ENCODE results near the gene AADAT.
"Not testable (repeated sequence)": the region's sequence is repeated elsewhere in the genome, so short reads cannot be mapped to it uniquely, and the experiment has no call there.

The AADAT gene

GRCh38 chr4:170089668-170090351 lies at the start of gene AADAT:
Gene AADAT (minus strand): TSS chr4:170089956. CDS start chr4:170089690, 266 bp downstream.
- DNase-seq, result no peak

DNA sequence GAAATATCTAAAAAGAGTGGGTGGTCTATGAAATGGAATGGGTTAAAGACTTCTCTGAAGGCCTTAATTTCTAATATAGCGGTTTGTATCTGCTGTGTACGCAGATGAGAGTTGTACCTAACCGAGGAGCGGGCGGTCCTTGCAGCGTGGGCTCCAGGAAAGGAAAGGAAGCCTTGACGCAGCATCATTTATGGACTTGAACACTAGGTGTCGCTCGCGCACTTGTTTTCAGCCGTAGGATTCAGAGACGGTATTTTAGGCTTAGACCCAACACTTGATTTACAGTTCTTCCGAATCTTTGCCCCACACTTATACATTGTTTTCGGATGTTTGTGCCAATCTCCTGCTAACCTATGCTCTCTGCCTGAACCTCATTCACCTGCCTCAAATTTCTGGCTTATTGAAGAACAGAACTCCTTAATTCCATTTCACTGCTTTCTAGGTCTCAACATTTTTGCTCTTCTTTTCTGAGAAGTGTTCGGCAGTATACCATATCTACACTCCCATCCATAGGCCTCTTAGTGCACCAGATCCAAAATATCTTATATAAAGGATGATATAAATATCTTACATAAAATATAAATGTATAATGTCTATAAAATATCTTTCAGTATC lies 48.9 kb upstream of the AADAT start:
- DNase-seq, result peak; percentile 68

GRCh38 chr4:170137927-170138326 lies 48.2 kb upstream of the AADAT start:
- no peak for DNase-seq

DNA sequence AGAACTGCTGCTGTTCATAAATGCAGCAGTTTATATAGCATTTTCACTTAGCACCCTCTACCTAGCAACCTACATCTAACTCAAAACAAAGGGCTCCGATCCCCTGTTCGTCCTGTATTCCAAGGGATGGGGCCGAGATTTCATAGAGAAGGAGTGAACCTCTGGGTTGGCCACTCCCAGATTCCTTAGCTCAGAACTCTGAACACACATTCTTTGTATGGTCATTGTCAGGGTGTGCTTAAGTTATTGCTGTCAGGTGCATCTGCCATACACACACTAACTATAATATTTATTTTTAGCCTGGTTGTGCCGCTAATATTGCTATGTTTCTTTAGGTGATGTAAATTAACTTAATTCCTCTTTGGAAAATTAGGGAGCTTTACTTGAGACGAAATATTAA lies 47.7 kb upstream of the AADAT start:
- DNase-seq, result no peak

DNA sequence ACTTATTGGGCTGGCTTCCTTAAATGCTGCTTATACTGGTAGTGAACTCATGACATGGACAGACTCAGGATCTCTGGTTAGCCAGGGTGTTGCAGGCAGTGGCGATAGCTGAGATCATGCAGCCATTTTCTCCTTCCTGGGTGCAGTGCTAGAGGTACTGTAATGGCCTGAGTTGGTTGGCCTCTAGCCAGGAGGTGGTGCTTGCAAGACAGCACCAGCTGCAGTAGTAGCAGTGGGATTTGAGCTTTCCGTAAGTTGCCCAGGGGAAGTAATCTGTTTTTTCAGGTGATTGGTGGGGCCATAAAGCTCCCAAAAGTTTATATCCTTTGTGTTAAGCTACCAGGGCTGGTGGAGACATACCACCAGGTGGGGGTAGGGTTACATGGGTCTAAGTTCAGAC lies 45.1 kb upstream of the AADAT start:
- DNase-seq, result no peak

GRCh38 chr4:170128219-170128804 lies 38.6 kb upstream of the AADAT start:
- DNase-seq, result no peak

GRCh38 chr4:170127758-170128157 lies 38.0 kb upstream of the AADAT start:
- no peak for DNase-seq

DNA sequence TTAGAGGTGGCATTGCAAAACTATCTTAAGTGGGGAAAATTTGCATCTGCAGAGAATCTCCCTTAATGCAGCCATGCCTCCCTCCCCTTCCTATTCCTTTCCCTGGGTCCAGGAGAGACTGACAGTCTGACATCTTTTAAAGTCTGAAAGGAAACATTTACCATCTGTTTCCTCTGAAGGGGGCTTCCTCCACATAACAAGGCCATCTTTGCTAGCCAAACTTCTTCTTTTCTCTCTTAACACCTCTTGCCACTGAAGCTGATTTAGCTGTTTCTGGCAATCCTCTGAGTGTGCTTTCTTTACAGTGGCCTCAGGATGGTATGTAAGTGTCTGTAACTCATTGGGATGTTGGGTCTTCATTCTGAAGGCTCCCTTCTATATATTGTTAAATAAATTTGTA lies 34.6 kb upstream of the AADAT start:
- DNase-seq, result no peak

- DNase-seq, result no peak
These were observed 32.5 kb upstream of the AADAT start for GRCh38 chr4:170122252-170122651.

GRCh38 chr4:170114636-170115035 lies 24.9 kb upstream of the AADAT start:
- no peak for DNase-seq

DNA sequence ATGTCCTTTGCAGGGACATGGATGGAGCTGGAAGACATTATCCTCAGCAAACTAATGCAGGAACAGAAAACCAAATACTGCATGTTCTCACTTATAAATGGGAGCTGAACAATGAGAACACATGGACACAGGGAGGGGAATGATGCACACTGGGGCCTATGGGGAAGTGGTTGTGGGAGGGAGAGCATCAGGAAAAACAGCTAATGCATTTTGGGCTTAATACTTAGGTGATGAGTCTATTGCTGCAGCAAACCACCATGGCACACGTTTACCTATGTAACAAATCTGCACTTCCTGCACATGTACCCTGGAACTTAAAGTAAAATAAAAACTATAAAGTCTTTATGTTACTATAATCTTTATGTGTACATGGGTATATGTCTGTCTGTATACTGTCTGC lies 24.4 kb upstream of the AADAT start:
- not testable (repeated sequence) for DNase-seq

- DNase-seq, result no peak
These were observed 21.8 kb upstream of the AADAT start for GRCh38 chr4:170111546-170111945.

- DNase-seq, result no peak
These were observed 21.3 kb upstream of the AADAT start for GRCh38 chr4:170111085-170111484.

DNA sequence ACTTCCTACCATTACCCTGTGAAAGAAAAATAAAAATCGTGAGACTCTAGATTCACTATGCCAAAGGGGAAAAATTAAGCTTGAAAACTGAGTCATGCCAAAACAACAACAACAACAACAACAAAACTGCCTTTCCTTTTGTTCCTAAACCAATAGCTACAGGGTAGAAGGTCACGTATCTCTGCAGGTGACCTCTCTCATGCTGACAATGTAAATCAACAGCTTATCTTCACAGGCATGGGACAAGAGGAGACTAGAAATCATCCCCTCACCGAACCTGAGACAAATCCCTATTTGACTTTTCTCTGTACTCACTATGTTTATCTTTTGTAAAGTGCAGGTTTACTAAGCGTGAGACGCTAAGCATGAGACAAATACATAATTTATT lies 20.5 kb upstream of the AADAT start:
- no peak for DNase-seq

DNA sequence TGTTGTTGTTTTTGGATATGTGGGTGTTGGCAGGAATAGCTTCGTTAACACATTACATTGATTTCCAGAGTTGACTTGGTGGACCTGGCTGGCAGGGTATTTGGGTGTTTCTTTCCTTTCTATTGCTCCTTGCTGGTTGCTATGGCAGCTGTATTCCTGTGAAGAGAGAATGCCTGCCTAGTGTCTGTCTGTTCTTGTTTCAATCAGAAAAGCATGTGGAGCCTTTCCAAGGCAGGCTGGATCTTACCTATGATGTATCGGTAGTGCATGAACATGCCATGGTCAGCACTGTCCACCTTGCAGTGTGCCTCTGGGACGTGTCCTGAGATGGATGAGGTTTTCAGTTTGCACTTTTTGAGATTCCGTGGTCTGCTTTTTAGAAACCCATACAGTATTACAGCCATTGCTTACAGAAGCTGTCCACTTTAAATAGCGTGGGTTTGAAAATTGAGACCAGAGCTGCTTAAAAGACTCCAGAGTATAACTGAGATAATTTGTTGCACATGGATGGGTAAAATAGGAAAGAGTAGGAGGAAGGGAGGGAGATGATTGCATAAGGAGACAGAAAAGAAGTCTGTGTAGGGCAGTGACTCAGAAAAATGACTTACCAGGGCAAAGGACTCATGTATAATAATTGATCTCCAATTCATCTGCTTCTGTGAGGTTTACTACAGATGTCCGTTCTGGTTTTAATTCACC lies 20.0 kb upstream of the AADAT start:
- DNase-seq, result no peak

- DNase-seq, result no peak
These were observed 17.1 kb upstream of the AADAT start for GRCh38 chr4:170106900-170107299.

- no peak for DNase-seq
These were observed 12.7 kb upstream of the AADAT start for GRCh38 chr4:170102426-170102825.

- DNase-seq, result not testable (repeated sequence)
These were observed 8.4 kb upstream of the AADAT start for GRCh38 chr4:170098171-170098570.

DNA sequence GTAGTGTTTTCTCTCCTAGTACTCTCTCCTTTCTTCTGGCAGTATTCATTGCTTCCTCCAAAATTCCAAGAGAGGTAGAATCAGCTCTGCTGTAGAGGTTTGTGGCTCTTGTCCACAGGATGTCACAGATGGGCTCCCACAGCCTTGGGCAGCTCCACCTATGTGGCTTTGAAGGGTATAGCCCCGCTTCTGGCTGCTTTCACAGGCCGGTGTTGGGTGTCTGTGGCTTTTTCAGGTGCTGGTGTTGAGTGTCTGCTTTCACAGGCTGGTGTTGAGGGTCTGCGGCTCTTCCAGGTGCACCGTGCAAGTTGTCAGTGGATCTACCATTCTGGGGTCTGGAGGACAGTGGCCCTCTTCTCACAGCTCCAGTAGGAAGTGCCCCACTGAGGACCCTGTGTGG lies 7.9 kb upstream of the AADAT start:
- DNase-seq, result no peak

DNA sequence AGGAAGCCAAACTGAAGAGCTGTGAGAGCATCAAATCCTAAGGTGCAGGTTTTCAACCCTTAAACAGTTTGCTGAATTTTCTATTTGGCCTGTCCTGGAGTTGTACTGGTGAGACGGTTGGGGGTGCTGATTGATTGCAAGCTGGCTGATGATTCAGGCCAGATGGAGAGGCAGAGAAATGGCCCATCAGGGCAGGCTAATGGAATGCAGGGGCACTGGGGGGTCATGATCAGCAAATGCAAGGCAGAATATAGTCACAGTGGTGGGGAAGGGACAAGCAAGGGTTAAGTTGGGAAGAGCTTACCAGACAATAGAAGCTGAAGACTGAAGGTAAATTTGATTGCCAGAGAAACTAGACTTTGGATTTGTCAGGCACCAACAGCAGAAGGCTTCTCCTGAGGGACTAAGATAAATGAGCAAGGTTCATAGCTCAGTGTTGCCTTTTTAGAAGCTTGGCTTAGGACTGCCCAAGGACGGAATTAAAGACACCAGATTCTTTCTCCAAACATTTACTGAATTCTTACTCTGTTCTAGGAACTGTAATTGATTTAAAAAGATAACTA lies 4.3 kb upstream of the AADAT start:
- no peak for DNase-seq

DNA sequence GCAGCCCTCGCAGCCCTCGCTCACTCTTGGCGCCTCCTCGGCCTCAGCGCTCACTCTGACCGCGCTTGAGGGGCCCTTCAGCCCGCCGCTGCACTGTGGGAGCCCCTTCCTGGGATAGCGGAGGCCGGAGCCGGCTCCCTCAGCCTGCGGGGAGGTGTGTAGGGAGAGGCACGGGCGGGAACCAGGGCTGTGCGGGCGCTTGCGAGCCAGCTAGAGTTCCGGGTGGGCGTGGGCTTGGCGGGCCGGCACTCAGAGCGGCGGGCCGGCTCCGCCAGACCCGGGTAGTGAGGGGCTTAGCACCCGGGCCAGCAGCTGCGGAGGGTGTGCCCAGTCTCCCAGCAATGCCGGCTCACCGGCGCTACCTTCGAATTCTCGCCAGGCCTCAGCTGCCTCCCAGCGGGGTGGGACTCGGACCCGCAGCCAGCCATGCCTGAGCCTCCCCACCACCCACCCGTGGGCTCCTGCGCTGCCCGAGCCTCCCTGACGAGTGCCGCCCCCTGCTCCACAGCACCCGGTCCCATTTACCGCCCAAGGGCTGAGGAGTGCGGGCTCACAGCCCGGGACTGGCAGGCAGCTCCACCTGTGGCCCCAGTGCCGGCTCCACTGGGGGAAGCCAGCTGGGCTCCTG lies 1.4 kb upstream of the AADAT start:
- no peak for DNase-seq

GRCh38 chr4:170090352-170091052 lies 746 bp upstream of the AADAT start:
- no peak for DNase-seq

Measured in RPMI8226 (cell line).